PFSK-1 (cell line): ENCODE data around the gene HSD17B3.

ENCODE experiments used
- FOXP2 ChIP-seq: optimal IDR thresholded peaks from 2 replicates; pipeline ENCODE3; 2011; ENCODE audit warnings: borderline replicate concordance, control low read depth, inconsistent platforms; ENCODE audit not compliant: insufficient read depth; ENCODE audit errors: extremely low read length, extremely low read depth
- POLR2AphosphoS5 ChIP-seq: IDR thresholded peaks from 2 replicates; pipeline ENCODE4 v1.6.1; 2012; ENCODE audit warnings: low read depth, mild to moderate bottlenecking, control low read depth, low read length, moderate library complexity
- REST ChIP-seq, 2 experiments: IDR thresholded peaks; 2 replicates each; pipeline versions ENCODE4 v1.6.1 to v1.8.0; 2011 to 2012; ENCODE audit warnings: low read depth in 2 of 2, low read length in 2 of 2, control low read depth in 1 of 2, inconsistent platforms in 1 of 2, mild to moderate bottlenecking in 1 of 2, moderate library complexity in 1 of 2; ENCODE audit not compliant: insufficient read depth in 1 of 2
- SIN3A ChIP-seq: IDR thresholded peaks from 2 replicates; pipeline ENCODE4 v1.6.1; 2012; ENCODE audit warnings: mild to moderate bottlenecking, low read length, moderate library complexity, borderline replicate concordance; ENCODE audit not compliant: insufficient read depth
- TAF1 ChIP-seq: IDR thresholded peaks from 2 replicates; pipeline ENCODE4 v1.6.1; 2012; ENCODE audit warnings: low read length, control low read depth, borderline replicate concordance; ENCODE audit not compliant: insufficient read depth

HSD17B3 gene

GRCh38 chr9:96246267-96246671 is 55.7 kb downstream of the HSD17B3 start:
- TF ChIP-seq POLR2AphosphoS5 = no peak
- TF ChIP-seq FOXP2 = no peak
- TF ChIP-seq SIN3A = no peak
- TF ChIP-seq TAF1 = no peak
- no peak for TF ChIP-seq REST (IDR thresholded peaks at IDR 0.05; ENCODE audit: insufficient read depth in 1 of 2, low read depth in 2 of 2, low read length in 2 of 2)

- TF ChIP-seq POLR2AphosphoS5 (no peak), FOXP2 (no peak), SIN3A (no peak), REST (IDR thresholded peaks at IDR 0.05; ENCODE audit: insufficient read depth in 1 of 2, low read depth in 2 of 2, low read length in 2 of 2) (no peak), TAF1 (no peak)
These were observed 56.6 kb downstream of the HSD17B3 start for GRCh38 chr9:96245399-96245798.

GRCh38 chr9:96243778-96244177 is 58.2 kb downstream of the HSD17B3 start:
- TF ChIP-seq FOXP2 (no peak), REST (IDR thresholded peaks at IDR 0.05; ENCODE audit: insufficient read depth in 1 of 2, low read depth in 2 of 2, low read length in 2 of 2) (no peak)

- no peak for TF ChIP-seq SIN3A
These were observed 59.2 kb downstream of the HSD17B3 start for GRCh38 chr9:96242811-96243210.

- TF ChIP-seq SIN3A = no peak
- TF ChIP-seq FOXP2 = no peak
- no peak for TF ChIP-seq REST (IDR thresholded peaks at IDR 0.05; ENCODE audit: insufficient read depth in 1 of 2, low read depth in 2 of 2, low read length in 2 of 2)
- TF ChIP-seq TAF1 = no peak
- no peak for TF ChIP-seq POLR2AphosphoS5
These were observed 60.6 kb downstream of the HSD17B3 start for GRCh38 chr9:96241391-96241809.
